ENCODE measurements around the gene LENG8. TPM values are rescaled to one million over a fixed set of nuclear protein-coding genes. Genes with fewer than 3 reads are reported as not detected.

Gene LENG8
- total and polyA plus RNA-seq, 2 of the 13 experiments (the other 11 are each of a cell fraction or from before 2014, with no cell fraction given), result 14.3 to 41.9 TPM

- TF ChIP-seq PCBP1 (IDR thresholded peaks at IDR 0.05; ENCODE audit: borderline replicate concordance, low read depth, low read length), result no peak
- TF ChIP-seq USF2 (IDR thresholded peaks at IDR 0.05; ENCODE audit: low read depth, low read length), result no peak
- no peak for TF ChIP-seq USF2 (CRISPR knock-in tag; IDR thresholded peaks at IDR 0.05; ENCODE audit: borderline replicate concordance)
- TF ChIP-seq ZNF784 (CRISPR knock-in tag; IDR thresholded peaks at IDR 0.05; ENCODE audit: borderline replicate concordance), result no peak
- no peak for TF ChIP-seq ZBTB10 (CRISPR knock-in tag; IDR thresholded peaks at IDR 0.05; ENCODE audit: borderline replicate concordance)
- no peak for TF ChIP-seq ZNF552 (CRISPR knock-in tag; IDR thresholded peaks at IDR 0.05; ENCODE audit: borderline replicate concordance)
- no peak for TF ChIP-seq DRAP1 (CRISPR knock-in tag; IDR thresholded peaks at IDR 0.05)
- TF ChIP-seq ZSCAN29 (CRISPR knock-in tag; conservative IDR thresholded peaks at IDR 0.05), result no peak
- TF ChIP-seq ZBTB7B (CRISPR knock-in tag; IDR thresholded peaks at IDR 0.05), result 0 out of 2 replicates have a peak, but pooled peaks have one; percentile 26
- TF ChIP-seq TCF12 (IDR thresholded peaks at IDR 0.05), result no peak
- no peak for TF ChIP-seq TCF12 (CRISPR knock-in tag; IDR thresholded peaks at IDR 0.05)
- no peak for TF ChIP-seq ZSCAN21 (CRISPR knock-in tag; IDR thresholded peaks at IDR 0.05; ENCODE audit: borderline replicate concordance)
- TF ChIP-seq ZBTB8A (CRISPR knock-in tag; IDR thresholded peaks at IDR 0.05; ENCODE audit: borderline replicate concordance, low read depth), result no peak
- no peak for TF ChIP-seq ISL2 (CRISPR knock-in tag; IDR thresholded peaks at IDR 0.05)
- TF ChIP-seq ETV5 (CRISPR knock-in tag; IDR thresholded peaks at IDR 0.05; ENCODE audit: borderline replicate concordance), result no peak
- peak; percentile 65 for TF ChIP-seq STAG1 (CRISPR knock-in tag; IDR thresholded peaks at IDR 0.05)
- no peak for TF ChIP-seq FOXP4 (CRISPR knock-in tag; IDR thresholded peaks at IDR 0.05)
- no peak for TF ChIP-seq PAWR (CRISPR knock-in tag; IDR thresholded peaks at IDR 0.05; ENCODE audit: borderline replicate concordance)
- no peak for TF ChIP-seq ZNF614 (CRISPR knock-in tag; IDR thresholded peaks at IDR 0.05; ENCODE audit: borderline replicate concordance)
- TF ChIP-seq SP140L (CRISPR knock-in tag; IDR thresholded peaks at IDR 0.05; ENCODE audit: borderline replicate concordance), result no peak
- TF ChIP-seq ZNF207 (IDR thresholded peaks at IDR 0.05; ENCODE audit: borderline replicate concordance), result no peak
- no peak; the same call in 1 of the 2 replicates for TF ChIP-seq NCOA2 (CRISPR knock-in tag; IDR thresholded peaks at IDR 0.05)
Measured at GRCh38 chr19:54439174-54439851, 9.7 kb upstream of the LENG8 start (continued).

All from HepG2 (cell line).